ENCODE measurements around the gene GRHL1.

Gene GRHL1

DNA sequence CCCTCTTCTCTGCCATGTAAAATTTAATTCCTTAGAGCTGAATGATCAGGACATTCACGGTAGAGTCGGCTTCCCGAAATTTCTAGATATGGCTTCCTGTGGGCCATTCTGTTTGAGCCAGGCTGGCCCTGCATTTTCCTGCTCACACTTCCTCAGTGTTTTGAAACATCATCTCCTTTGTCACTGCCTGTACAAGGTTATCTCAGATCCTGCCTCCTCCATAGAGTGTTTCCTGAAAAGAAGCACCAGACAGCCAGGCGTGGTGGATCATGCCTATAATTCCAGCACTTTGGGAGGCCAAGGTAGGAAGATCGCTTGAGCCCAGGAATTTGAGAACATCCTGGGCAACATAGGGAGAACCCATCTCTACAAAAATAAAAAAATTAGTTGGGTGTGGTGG lies 43.6 kb downstream of the GRHL1 start:
- DNase-seq: no peak

DNA sequence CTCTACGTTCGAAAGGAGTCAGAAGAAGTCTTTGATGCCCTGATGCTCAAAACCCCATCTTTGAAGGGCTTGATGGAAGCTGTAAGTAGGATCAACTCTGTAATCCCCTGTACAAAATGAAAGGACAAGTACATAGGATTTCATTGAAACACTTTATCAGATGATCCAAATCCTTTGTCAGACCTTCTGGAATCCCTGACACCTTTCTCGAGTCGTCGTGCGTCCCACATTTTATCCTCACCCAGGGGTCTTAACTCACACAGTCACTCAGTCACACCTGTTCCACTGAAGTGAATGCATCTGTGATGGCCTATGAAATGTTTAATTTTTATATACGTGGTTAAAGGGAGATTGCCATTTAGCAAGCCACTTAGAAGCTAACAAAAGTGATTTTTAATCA lies 44.8 kb downstream of the GRHL1 start:
- DNase-seq: no peak

DNA sequence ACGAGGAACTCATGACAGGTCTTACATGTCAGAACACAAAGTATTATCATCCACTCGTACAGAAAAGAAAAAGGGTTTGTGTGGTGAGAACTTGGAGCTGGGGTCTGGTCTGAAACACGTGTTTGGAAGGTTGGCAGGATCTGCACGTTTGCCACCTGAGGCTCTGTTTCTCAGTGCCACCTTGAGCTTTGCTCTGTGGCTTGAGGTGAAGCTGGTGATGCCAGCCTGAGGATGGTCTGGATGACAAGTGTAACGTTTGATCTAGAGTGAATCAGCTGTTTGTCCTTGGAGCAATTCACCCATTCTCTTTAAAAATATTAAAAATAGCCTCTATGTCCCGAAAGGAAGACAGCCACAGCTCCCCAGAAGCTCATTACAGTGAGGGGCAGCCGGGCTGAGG lies 46.4 kb downstream of the GRHL1 start:
- no peak for DNase-seq

DNA sequence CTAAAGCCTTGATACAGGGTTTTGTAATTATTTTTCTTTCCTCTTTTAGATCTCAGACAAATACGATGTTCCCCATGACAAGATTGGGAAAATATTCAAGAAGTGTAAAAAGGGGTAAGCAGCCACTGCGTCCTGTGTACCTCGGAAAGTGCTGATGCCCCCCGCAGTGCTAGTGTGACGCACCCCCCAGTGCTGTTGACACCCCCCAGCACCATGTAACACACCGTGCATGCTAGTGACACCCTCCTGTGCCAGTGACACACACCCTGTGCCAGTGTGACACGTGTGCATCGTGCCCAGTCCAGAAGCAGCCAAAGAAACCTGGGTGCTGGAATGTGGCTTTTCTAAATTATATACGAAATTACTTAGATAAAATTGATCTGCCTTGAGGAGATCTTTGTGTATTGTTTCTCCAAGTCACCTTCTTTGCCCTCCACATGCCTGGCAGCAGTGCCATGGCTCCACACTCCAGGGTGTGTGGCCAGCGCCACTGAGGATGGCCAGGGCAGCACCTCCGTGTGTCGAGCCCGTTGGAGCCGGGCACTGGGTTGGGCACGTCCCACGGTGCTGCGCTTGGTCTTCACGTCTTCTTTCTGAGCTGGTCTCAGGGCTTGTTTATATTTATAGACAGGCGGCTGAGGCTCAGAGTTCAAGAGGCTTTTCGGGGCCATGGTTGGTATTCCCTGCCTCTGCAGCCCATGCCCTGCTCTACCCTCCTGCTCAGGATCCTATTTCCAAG lies 47.6 kb downstream of the GRHL1 start:
- DNase-seq: no peak

DNA sequence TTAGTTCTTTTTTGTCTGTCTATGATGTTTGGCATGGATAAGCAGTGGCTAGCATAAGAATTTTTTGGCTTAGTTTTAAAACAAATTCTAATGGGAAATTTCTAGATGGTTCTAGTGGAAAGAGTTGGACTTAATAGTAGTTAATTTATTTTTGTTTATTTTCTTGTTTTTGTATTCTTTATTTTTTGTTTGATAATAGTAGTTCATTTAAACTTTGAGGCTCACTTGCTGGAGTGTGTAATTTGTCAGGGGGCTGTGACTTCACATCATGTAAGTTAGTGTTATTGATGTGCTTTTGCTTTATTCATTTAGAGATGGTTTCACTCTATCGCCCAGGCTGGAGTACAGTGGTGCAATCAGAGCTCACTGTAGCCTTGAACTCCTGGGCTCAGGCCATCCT lies 48.2 kb downstream of the GRHL1 start:
- DNase-seq: no peak

DNA sequence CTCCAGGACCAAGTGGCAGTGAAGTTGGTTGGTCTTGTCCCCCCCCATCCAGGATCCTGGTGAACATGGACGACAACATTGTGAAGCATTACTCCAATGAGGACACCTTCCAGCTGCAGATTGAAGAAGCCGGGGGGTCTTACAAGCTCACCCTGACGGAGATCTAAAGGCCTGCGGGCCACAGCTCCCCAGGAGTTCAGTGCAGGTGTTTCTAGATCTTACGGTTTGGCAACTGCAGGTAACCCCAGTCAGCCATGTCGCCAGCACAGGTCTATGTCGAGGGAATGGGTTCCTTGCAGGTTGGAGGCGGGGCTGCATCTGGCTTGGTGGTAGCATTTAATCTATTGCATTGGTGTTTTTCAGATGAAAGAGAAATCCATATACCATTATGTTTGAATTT lies 49.0 kb downstream of the GRHL1 start:
- no peak for DNase-seq

DNA sequence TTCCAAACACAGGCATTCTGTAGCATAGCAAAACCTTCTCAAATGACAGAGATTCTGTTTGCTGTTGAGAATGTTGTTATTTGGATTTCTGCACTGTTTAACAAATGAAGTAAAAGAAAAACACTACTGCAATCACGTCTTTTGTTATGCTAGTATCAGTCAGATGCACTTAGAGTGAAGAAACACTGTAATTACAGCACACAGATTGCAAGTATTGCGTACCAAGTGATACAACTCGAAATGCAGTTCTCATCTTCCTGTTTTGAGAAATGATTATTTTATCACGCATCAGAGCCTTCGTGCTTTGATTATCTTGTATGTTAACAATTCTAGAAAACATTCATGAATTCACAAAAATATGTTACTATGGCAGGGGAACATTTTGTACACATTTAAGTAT lies 50.1 kb downstream of the GRHL1 start:
- DNase-seq: no peak

DNA sequence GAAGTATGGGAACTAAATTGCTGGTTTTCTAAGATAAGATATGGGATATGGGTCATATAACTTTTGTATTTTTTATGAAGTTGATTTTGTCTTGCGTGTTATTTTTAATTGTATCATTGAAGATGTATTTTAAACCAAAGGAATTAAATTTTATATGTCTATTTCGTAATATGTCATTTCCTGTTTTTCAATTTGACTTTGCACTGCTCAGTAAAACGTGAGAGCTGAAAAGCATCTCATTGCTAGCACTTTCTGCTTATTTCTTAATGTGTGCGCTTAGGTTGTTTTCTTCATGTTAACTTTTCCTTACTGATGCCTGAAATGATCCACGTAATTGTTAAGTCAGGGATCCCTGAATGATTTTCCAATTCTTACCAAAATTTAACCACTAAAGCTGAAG lies 50.6 kb downstream of the GRHL1 start:
- DNase-seq: no peak

DNA sequence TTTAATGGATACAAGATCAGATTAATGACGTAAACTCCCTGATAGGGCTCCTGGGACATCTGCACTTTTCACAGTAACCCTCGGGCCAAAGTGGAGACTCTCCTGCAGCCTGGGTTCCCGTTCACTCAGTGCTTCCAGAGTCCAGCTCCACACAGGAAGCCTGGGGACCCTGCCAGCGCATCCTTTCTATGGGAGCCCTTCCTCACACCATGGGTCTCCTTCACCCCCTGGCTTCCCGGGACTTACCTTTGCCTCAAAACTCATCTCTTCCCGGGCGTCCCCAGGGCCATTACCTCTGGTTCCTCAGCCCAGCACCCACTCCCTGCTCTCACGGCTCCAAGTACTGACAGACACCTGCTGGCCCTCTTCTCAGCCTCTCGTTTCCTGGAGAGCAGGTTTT lies 51.2 kb downstream of the GRHL1 start:
- DNase-seq: no peak

DNA sequence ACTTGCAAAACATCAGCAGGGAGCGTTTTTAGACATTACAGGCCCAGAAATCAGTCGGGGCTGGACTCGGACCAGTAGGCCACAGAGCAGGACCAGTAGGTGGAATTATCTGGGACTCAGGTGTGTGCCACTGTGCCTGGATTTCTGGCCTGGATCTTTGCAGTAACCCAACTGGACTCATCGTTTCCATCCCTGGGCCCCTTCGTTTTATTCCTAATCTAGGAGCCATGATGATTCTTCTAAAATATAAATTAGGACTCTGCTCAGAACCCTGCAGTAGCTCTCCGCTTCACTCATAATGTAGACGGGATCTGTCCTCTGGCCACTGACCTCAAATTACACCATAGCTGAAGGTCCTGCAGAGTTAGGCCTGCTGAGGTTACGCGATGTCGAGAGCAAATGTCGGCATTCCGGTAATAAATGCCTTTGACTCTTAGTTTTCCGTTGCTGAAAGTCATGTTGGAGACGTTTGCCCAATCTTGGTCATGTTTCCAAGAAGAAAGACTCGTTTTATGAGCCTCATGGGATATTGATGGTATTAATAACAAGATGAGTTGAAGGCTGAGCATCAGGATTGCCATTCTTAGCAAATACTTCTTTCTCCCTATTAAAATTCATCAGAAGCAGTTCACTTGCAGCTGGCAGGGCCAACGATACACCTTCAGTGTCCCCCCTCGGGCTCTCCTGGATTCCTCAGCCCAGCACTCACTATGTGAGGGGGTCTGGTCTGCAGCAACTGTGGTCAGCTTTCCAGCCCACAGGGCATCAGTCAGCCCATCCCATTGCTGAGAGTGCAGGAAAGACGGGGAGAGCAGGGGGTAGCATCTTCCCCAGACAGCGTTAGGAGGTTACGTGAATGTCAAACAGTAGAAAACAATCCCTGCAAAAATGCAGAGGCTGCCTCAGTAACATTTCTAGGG lies 52.0 kb downstream of the GRHL1 start:
- no peak for DNase-seq

DNA sequence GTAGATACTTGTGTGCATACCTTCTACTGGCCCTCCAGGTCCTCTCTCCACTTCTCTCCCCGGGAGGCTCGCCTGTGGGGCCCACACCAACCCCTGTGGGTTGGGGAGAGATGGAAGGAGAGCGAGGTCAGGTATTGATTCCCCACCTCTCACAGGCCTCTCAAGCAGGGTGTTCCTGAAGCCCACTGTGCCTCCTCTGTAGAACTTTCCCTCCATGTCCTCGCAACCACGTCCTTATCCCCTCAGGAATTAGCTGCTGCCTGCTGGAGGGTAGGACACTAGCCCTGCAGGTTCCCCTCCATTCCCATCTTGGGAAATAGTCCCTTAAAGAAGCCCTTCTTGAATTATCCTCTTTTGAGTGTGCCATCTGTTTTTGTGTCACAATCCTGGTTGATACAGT lies 52.9 kb downstream of the GRHL1 start:
- DNase-seq: no peak

DNA sequence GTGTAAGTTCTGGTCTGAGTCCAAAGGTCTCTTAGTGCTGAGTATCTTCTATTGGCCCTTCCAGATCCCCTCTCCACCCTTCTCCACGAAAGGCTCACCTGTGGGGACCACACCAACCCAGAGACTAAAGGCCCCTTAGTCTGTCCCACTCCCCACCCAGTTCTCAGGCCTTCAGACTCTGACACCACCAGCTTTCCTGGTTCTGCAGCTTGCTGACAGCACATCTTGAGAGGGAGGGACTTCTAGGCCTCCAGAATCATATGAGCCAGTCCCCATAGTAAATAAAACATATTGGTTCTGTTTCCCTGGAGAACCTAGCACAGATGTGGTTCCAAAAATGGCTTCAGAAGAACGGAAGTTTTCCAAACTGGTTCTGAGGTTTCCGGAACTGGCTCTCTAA lies 53.3 kb downstream of the GRHL1 start:
- DNase-seq: no peak

DNA sequence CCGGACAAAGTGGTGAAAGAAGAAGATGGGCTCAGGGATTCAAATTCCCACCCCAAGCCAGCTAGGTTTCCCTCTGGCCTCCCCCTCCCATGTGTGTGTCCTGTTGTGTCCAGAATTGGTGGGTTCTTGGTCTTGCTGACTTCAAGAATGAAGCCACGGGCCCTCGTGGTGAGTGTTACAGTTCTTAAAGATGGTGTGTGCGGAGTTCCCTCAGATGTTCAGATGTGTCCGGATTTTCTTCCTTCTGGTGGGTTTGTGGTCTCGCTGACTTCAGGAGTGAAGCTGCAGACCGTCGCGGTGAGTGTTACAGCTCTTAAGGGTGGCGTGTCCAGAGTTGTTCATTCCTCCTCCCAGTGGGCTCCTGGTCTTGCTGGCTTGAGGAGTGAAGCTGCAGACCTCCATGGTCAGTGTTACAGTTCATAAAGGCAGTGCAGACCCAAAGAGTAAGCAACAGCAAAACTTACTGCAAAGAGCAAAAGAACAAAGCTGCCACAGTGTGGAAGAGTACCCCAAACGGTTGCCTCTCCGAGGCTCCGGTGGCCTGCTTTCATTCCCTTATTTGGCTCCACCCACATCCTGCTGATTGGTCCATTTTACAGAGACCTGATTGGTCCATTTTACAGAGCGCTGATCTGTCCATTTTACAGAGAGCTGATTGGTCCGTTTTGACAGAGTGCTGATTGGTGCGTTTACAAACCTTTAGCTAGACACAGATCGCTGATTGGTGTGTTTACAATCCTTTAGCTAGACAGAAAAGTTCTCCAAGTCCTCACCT lies 54.2 kb downstream of the GRHL1 start:
- DNase-seq: no peak

DNA sequence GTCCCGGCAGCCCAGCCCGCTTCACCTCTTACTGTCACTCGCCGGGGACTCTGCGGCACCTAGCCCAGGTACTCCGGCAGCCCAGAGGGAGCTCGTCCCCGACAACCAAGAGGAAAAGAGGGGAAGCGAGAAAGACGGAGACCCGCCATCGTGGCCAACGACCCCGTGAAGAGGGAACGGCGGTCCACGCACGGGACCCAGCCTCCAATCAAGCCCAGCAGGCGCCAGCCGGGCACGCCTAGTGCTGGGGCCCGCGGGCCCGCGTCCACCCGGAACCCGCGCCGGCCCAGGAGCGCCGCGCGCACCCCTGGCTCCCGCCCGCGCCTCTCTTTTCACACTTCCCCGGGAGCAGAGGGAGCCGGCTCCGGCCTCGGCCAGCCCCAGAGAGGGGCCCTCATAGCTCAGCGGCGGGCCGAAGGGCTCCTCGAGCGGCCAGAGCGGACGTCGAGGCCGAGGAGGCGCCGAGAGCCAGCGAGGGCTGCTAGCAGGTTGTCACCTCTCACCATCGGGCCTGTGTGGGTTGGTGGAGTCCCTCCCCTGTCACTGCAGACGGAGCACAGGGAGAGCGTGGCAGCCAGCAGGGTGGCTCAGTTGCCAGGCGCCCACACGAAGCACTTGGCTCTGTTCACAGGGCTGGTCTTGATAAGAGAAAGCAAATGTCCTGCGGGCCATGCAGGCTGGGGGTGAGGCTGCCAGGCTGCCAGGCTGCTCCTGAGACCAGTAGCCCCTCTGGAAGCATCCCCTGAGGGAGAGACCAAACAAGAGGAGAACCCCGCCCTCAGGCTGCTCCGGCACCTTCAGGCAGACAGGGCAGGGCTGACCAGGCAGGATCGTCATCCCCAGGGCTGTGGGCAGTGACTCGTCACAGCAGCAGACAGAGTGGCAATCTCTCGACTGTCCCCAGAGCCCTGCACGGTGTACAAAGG lies 55.0 kb downstream of the GRHL1 start:
- DNase-seq: no peak

DNA sequence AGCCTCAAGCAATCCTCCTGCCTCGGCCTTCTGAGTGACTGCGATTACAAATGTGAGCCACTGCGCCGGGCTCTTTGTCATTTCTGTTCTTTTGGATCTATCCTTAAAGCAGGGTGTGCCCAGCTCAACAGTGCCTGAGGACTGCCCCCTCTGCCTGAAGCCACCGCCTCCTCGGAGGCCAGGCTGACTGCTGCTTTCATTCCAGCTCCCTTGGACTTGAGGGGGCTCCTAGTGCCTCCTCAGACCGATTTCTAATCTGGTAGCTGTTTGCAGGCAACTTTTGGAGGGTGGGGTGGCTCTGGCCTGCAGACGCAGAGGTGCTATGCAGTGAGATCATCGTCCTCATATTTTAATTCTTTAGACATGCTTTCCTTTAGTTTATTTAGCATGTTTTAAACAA lies 55.9 kb downstream of the GRHL1 start:
- DNase-seq: no peak

DNA sequence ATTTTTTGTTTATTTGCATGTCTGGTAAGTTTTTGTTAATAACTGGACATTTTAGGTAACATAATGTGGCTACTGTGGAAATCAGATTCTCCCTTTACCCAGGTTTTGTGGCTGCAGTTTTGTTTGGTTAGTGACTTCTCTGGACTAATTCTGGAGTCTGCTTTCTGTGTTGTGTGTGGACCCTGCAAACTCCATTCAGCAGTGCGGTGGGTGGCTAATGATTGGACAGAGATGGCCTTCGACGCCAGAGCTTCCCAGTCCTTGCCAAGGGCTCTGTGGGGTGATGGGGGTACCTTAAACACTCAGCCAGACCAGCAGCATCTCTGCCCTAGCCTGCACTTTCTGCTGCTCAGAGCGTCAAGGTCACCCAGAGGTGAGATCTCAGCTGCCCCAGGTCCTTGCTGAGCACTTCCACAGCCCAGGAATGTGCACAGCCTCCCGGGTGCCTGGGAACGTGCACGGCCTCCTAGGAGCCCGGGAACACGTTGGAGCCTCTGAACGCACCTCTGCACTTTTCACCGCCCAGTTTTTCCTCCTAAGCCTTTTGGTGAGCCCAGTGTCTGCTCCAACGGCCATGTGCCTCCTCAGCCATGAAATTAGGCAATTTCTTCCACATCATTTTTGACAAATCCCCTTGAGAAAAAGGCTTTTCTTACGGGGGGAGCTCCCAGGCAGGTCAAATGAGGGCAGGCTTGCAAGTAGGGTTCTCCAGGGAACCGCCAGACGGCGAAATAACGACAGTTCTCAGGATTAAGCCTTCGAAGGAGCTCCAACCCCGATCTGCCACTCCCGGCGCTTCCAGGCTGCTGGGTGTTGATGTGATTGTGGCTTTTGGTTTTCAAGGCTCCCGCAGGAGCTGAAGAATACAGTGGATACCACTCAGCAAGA lies 56.7 kb downstream of the GRHL1 start:
- DNase-seq: no peak

DNA sequence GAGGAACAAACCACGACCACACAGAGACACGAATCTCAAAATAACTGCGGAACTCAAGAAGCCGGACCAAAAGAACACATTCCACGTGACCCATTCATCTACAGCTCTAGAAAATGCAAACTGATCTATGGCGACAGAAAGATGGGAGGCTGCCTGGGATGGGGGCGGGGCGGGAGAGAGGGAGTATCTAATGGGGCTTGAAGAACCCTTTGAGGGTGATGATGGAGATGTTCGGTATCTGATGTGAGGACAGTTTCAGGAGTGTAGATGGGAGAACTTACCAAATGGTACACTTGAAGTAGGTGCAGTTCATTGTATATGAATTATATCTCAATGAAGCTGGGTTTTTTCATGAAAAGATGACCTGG lies 57.3 kb downstream of the GRHL1 start:
- DNase-seq: no peak

DNA sequence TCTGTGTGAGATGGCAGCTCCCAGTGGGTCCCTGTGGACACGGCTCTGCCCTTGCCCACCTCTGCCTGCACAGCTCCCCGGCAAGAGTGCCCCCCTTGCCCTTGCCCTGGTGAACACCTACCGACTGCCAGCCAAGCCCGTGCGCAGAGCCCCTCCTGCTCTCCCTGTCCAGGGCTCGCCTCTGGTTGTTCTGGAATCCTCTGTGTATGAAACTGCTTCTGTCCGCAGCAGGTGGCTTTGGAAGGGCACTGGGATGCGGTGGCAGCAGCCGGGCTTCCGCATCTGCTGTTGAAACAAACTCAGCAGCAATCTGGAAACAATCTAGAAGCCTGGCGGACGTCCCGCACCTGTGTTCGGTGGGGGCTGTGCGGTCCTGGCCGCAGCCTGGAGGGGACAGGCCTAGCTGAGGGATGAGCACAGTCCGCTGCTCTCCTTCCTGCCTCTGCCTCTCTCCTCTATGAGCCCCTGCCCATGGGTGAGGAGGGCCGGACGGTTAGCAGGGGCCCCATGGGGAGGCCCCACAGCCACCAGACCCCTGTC lies 57.8 kb downstream of the GRHL1 start:
- no peak for DNase-seq

DNA sequence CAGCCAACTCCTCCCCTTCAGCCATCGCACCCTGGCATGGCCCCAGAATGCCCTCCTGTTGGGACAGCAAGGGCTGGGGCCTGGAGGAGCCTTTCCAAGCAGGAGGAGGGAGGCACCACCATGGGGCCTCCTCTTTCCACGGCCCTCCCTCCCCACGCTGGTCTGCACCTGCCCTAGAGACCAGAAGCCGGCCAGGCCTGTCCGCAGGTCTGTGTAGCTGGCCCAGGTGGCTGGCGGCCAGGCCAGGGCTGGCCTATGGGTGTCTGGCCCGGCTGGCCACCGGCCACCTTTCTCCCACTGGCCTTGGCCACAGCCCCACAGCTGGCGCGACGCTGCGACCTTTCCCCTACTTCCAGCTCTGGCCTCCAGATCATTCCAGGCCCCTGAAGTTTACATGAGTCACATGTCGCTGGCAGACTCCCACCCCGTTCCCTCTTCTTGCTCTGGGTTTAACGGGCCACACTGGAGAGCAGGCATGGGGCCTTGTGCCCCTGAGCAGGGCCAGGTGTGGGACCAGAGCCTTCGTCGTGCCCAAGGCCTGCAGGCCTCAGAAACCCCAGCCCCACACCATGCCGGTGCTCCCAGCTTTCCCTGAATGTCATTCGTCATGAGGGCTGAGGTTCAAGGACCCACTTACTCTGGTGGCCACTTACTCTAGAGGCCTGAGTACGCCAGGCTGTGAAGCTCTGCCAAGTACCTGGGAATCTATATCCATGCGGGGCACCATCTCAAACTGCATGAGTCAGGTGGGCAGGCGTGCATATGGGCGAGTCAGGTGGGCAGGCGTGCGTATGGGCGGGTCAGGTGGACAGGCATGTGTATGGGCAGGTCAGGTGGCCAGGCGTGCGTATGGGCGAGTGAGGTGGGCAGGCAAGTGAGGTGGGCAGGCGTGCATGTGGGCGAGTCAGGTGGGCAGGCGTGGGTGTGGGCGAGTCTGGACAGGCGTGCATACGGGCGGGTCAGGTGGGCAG lies 58.6 kb downstream of the GRHL1 start:
- DNase-seq: no peak

All from activated T-cell treated with anti-CD3 and anti-CD28 coated beads, Interleukin-2, amount 50 U/mL, for 1 hour (primary cell).